Left lobe of liver (tissue), 2 donors: ENCODE results near the gene HSFX4. TPM values are rescaled to one million over a fixed set of nuclear protein-coding genes. Genes with fewer than 3 reads are reported as not detected.
"Not testable (repeated sequence)": the region's sequence is repeated elsewhere in the genome, so short reads cannot be mapped to it uniquely, and the experiment has no call there.

Experiments
- ATAC-seq: fragments of 200-7000 bp; cut with Tn5 transposase; one replicate; pipeline ENCODE4 v1.9.1; 2020; ENCODE audit warnings: mild to moderate bottlenecking, moderate library complexity
- DNase-seq: peaks from one replicate; pipeline ENCODE4 v3.0.0-alpha.2; 2020; ENCODE audit warnings: low spot score
- total RNA-seq: library from RNA; stranded (reverse); gene quantifications from one replicate; pipeline ENCODE4 v1.2.1, GENCODE V29; 2021
- donor health status: DM: no; HTN: no; CAD: no; lungs with moderate emphysema.
- donor health status: DM: no; HTN: yes; CAD: no.

HSFX4 gene
- total RNA-seq, 1 donor from 2014 or later = not detected

- not testable (repeated sequence) for DNase-seq, ATAC-seq
These were observed 8.0 kb downstream of the HSFX4 start for GRCh38 chrX:149937328-149937727.

- DNase-seq = no peak
These were observed 8.6 kb downstream of the HSFX4 start for GRCh38 chrX:149937871-149938426.

GRCh38 chrX:149938427-149938880 is 9.1 kb downstream of the HSFX4 start, which contains the start of gene EOLA2:
Gene EOLA2 (minus strand): TSS chrX:149938491. CDS start chrX:149933874, 4,617 bp downstream.
- DNase-seq (peak; percentile 95), ATAC-seq (peak; percentile 51)

More at GRCh38 chrX:149937871-149938426, 8.6 kb downstream of the HSFX4 start:
- ATAC-seq = no peak

- ATAC-seq (peak; percentile 57), DNase-seq (peak; percentile 94)
These were observed 9.7 kb downstream of the HSFX4 start for GRCh38 chrX:149938881-149939654.

- ATAC-seq (peak; percentile 52), DNase-seq (no peak)
These were observed 10.2 kb downstream of the HSFX4 start for GRCh38 chrX:149939655-149939904.

GRCh38 chrX:149939905-149940673 is 10.7 kb downstream of the HSFX4 start:
- DNase-seq (peak; percentile 92), ATAC-seq (peak; percentile 69)

GRCh38 chrX:149940674-149941024 is 11.3 kb downstream of the HSFX4 start:
- ATAC-seq, DNase-seq: not testable (repeated sequence)

- not testable (repeated sequence) for ATAC-seq, DNase-seq
These were observed 15.8 kb downstream of the HSFX4 start for GRCh38 chrX:149945087-149945670.

GRCh38 chrX:149945820-149946219 is 16.4 kb downstream of the HSFX4 start:
- not testable (repeated sequence) for DNase-seq, ATAC-seq

- not testable (repeated sequence) for DNase-seq, ATAC-seq
These were observed 17.6 kb downstream of the HSFX4 start for GRCh38 chrX:149946932-149947331.

GRCh38 chrX:149948016-149948415 is 18.6 kb downstream of the HSFX4 start:
- ATAC-seq (no peak), DNase-seq (no peak)

GRCh38 chrX:149949743-149950436 is 20.5 kb downstream of the HSFX4 start:
- no peak for DNase-seq
- ATAC-seq = no peak

GRCh38 chrX:149950681-149951080 is 21.3 kb downstream of the HSFX4 start:
- DNase-seq = no peak
- ATAC-seq = peak; percentile 63

GRCh38 chrX:149961572-149961971 is 32.2 kb downstream of the HSFX4 start:
- DNase-seq (no peak), ATAC-seq (no peak)

- DNase-seq (no peak), ATAC-seq (no peak)
These were observed 32.6 kb downstream of the HSFX4 start for GRCh38 chrX:149962010-149962409.

GRCh38 chrX:149962859-149963757 is 33.7 kb downstream of the HSFX4 start:
- DNase-seq (peak; percentile 48), ATAC-seq (peak; percentile 99)

GRCh38 chrX:149979126-149979644 is 49.8 kb downstream of the HSFX4 start:
- DNase-seq (no peak), ATAC-seq (no peak)
